DOHH2 (cell line): ENCODE results near the gene CD200.

Source experiments
- EZH2phosphoT487 ChIP-seq: fragments of 200-600 bp; sonication (generic); IDR thresholded peaks from 2 replicates; pipeline ENCODE4 v1.6.1; 2017; ENCODE audit warnings: borderline replicate concordance, mild to moderate bottlenecking, antibody characterized with exemption, low read length, moderate library complexity, mixed read lengths
- TF ChIP-seq, protein P1 (sequence below): fragments of 200-600 bp; sonication (generic); IDR thresholded peaks from one replicate; pipeline ENCODE4 v1.5.1; 2014; ENCODE audit warnings: antibody characterized with exemption, mild to moderate bottlenecking, low read depth, low read length; ENCODE audit not compliant: poor library complexity, severe bottlenecking

DNA sequence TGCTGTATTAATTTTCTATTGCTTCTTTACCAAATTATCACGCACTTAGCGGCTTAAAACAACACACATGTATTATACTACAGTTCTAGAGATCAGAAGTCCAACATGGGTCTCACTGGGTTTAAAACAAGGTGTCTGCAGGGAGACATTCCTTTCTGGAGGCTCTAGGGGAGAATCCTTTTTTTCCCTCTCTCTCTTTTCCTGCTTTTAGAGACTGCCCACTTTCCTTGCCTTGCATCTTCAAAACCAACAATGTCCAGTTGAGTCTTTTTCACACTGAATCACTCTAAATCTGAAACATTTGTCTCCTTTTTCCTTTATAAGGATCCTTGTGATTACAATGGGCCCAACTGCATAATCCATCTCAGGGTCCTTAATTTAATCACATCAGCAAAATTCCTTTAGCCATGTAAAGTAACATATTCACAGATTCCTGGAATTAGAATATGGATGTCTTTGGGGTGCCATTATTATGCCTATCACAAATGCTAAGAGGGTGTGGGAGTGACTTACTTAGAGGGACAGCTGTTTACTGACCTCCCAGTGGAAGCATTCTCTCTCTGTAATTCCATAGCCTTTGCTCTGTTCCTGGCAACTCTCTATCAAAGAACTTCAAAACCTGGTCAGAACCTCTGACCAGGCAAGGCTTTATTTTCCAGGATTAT lies 21.8 kb downstream of the CD200 start:
- TF ChIP-seq, protein P1, sequence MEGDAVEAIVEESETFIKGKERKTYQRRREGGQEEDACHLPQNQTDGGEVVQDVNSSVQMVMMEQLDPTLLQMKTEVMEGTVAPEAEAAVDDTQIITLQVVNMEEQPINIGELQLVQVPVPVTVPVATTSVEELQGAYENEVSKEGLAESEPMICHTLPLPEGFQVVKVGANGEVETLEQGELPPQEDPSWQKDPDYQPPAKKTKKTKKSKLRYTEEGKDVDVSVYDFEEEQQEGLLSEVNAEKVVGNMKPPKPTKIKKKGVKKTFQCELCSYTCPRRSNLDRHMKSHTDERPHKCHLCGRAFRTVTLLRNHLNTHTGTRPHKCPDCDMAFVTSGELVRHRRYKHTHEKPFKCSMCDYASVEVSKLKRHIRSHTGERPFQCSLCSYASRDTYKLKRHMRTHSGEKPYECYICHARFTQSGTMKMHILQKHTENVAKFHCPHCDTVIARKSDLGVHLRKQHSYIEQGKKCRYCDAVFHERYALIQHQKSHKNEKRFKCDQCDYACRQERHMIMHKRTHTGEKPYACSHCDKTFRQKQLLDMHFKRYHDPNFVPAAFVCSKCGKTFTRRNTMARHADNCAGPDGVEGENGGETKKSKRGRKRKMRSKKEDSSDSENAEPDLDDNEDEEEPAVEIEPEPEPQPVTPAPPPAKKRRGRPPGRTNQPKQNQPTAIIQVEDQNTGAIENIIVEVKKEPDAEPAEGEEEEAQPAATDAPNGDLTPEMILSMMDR: no peak
- no peak for TF ChIP-seq EZH2phosphoT487
